Neural cell (in vitro differentiated cells): ENCODE results near the gene SLC26A2.

Experiments used
- EP300 ChIP-seq: fragments of 450-650 bp; conservative IDR thresholded peaks from 2 replicates; pipeline ENCODE4 v1.6.1; 2014; ENCODE audit warnings: antibody characterized with exemption, mild to moderate bottlenecking, moderate library complexity; ENCODE audit not compliant: poor library complexity, severe bottlenecking
- EZH2 ChIP-seq: fragments of 200-600, 300-800 bp; shearing (Covaris generic), sonication (generic); IDR thresholded peaks from 2 replicates; pipeline ENCODE4 v1.6.1; 2014; ENCODE audit warnings: antibody characterized with exemption, low read length, borderline replicate concordance, mild to moderate bottlenecking; ENCODE audit not compliant: insufficient read depth, poor library complexity, severe bottlenecking
- MXI1 ChIP-seq: fragments of 450-650 bp; conservative IDR thresholded peaks from 2 replicates; pipeline ENCODE4 v1.6.1; 2014; ENCODE audit warnings: antibody characterized with exemption, mild to moderate bottlenecking; ENCODE audit not compliant: poor library complexity, severe bottlenecking
- SMC3 ChIP-seq: fragments of 450-650 bp; conservative IDR thresholded peaks from 2 replicates; pipeline ENCODE4 v1.6.1; 2014; ENCODE audit warnings: antibody characterized with exemption, mild to moderate bottlenecking, moderate library complexity; ENCODE audit not compliant: poor library complexity
- TF ChIP-seq, protein P1 (sequence below): fragments of 450-650 bp; IDR thresholded peaks from 2 replicates; pipeline ENCODE4 v1.5.1; 2014; ENCODE audit warnings: antibody characterized with exemption, mild to moderate bottlenecking, moderate library complexity; ENCODE audit not compliant: poor library complexity, severe bottlenecking

DNA sequence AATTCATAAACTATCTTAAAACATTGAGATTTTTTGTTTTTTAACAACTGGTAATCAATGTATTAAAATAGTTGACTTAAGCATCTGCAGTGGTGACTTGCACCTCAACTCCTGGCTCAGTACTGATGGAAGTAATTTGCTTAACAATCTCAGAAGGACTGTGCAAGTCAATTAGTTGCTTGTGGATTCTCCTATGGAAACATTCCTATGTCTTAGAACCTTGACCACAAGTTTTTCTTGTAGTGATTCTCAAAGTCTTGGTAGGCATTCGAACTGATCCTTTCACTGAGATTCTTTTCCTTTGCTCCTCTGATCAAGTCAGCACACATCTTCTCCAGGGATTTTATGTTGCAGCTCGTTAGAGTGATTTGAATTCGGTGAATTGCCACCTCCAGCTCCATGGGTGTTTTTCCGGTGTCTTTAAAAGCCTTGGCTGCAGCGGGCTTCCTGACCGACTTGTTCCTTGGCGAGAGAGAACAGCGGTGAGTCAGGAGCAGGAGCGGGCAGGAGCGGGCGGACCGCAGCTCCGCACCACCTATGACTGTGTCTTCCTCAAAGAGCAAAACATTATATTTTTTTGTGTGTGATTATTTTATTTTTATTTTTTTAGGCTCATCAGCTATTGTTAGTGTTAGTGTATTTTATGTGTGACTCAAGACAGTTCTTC is 61.1 kb downstream of the SLC26A2 start:
- TF ChIP-seq, protein P1, sequence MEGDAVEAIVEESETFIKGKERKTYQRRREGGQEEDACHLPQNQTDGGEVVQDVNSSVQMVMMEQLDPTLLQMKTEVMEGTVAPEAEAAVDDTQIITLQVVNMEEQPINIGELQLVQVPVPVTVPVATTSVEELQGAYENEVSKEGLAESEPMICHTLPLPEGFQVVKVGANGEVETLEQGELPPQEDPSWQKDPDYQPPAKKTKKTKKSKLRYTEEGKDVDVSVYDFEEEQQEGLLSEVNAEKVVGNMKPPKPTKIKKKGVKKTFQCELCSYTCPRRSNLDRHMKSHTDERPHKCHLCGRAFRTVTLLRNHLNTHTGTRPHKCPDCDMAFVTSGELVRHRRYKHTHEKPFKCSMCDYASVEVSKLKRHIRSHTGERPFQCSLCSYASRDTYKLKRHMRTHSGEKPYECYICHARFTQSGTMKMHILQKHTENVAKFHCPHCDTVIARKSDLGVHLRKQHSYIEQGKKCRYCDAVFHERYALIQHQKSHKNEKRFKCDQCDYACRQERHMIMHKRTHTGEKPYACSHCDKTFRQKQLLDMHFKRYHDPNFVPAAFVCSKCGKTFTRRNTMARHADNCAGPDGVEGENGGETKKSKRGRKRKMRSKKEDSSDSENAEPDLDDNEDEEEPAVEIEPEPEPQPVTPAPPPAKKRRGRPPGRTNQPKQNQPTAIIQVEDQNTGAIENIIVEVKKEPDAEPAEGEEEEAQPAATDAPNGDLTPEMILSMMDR = no peak
- TF ChIP-seq EZH2 (no peak), EP300 (no peak), SMC3 (no peak), MXI1 (no peak)
